Measurements from ENCODE around the gene HSD3B7. TPM values are rescaled to one million over a fixed set of nuclear protein-coding genes. Genes with fewer than 3 reads are reported as not detected.

Gene HSD3B7
- total RNA-seq, 1 donor from 2014 or later, result 5.5 TPM

GRCh38 chr16:31032736-31033708 is 48.0 kb downstream of the HSD3B7 start, which contains the start of gene STX4:
STX4 (plus strand) TSS chr16:31033558; CDS start chr16:31033806, 248 bp downstream.
- Histone ChIP-seq H3K27me3 (ENCODE audit: low read depth) (no peaks in the 10 kb centered on the region), H3K36me3 (peaks cover 30% of the 10 kb centered on the region), H3K9me3 (replicated peaks) (no peaks in the 10 kb centered on the region), H3K4me1 (peaks cover 41% of the 10 kb centered on the region), H3K4me3 (peak within 1 kb of the TSS; percentile 92), H3K27ac (replicated peaks) (peak within 1 kb of the TSS; percentile 92)
- TF ChIP-seq CTCF (IDR thresholded peaks at IDR 0.05; ENCODE audit: borderline replicate concordance), result no peak
- intact Hi-C loops (cut with micrococcal nuclease), result loop anchor here (5.0 kb wide), 1 partner anchor 39 kb away; the partner anchor contains the start of genes ZNF646 and ZNF668
- peak; percentile 98 for DNase-seq

- H3K4me3 ChIP-seq, result peak overlapping the region; percentile 92
- H3K4me1 ChIP-seq, result peaks cover 41% of the 10 kb centered on the region
- H3K36me3 ChIP-seq, result peaks cover 39% of the 10 kb centered on the region
- peak; percentile 93 for DNase-seq
- TF ChIP-seq CTCF (IDR thresholded peaks at IDR 0.05; ENCODE audit: borderline replicate concordance), result no peak
- no peaks in the 10 kb centered on the region for H3K9me3 ChIP-seq (replicated peaks)
- no peaks in the 10 kb centered on the region for H3K27me3 ChIP-seq (ENCODE audit: low read depth)
- H3K27ac ChIP-seq (replicated peaks), result peak overlapping the region; percentile 92
- intact Hi-C loops (cut with micrococcal nuclease), result loop anchor here (5.0 kb wide), 1 partner anchor 38 kb away; the partner anchor contains the start of genes ZNF646 and ZNF668
These were observed 48.9 kb downstream of the HSD3B7 start for GRCh38 chr16:31033709-31034492.

DNA sequence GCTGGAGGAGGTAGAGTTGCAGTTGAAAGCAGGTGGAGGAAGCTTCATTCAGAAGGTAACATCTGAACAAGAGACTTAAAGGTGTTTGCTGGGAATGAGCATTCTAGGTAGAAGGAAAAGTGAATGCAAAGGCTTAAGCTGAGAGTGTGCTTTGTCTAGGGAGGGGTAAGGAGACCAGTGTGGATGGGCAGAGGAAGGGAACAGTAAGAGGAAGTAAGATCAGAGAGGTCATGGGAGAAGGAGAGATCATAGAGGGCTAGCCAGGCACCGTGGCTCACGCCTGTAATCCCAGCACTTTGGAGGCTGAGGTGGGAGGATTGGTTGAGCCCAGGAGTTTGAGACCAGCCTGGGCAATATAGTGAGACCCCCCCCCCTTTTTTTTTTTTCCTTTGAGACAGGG is 51.7 kb downstream of the HSD3B7 start:
- Histone ChIP-seq H3K4me1 (peaks cover 41% of the 10 kb centered on the region), H3K27me3 (ENCODE audit: low read depth) (no peaks in the 10 kb centered on the region), H3K9me3 (replicated peaks) (no peaks in the 10 kb centered on the region), H3K36me3 (peaks cover 63% of the 10 kb centered on the region), H3K4me3 (no peak overlapping the region), H3K27ac (replicated peaks) (no peak overlapping the region)
- intact Hi-C loops (cut with micrococcal nuclease), result no loop called here
- no peak for DNase-seq
- no peak for TF ChIP-seq CTCF (IDR thresholded peaks at IDR 0.05; ENCODE audit: borderline replicate concordance)

Other genes with a start within 250 kb of the HSD3B7 start
- 15.6 TPM for gene PHKG2, start 236.8 kb upstream of the HSD3B7 start, total RNA-seq
- 0.69 TPM for gene CFAP119, start 223.1 kb upstream of the HSD3B7 start, total RNA-seq
- 35.6 TPM for gene RNF40, start 222.9 kb upstream of the HSD3B7 start, total RNA-seq
- gene ZNF629, start 198.0 kb upstream of the HSD3B7 start, total RNA-seq, result 21.1 TPM
- 25.2 TPM for gene BCL7C, start 91.1 kb upstream of the HSD3B7 start, total RNA-seq
- gene CTF1, start 88.6 kb upstream of the HSD3B7 start, total RNA-seq, result 9.6 TPM
- gene FBXL19, start 61.6 kb upstream of the HSD3B7 start, total RNA-seq, result 6.3 TPM
- 12.2 TPM for gene ORAI3, start 36.1 kb upstream of the HSD3B7 start, total RNA-seq
- gene SETD1A, start 27.5 kb upstream of the HSD3B7 start, total RNA-seq, result 7.4 TPM
- 0.77 TPM for gene STX1B, start 25.4 kb downstream of the HSD3B7 start, total RNA-seq
- gene STX4, start 48.4 kb downstream of the HSD3B7 start, total RNA-seq, result 43.1 TPM
- 5.3 TPM for gene ZNF668, start 89.0 kb downstream of the HSD3B7 start, total RNA-seq
- 9.6 TPM for gene ZNF646, start 89.2 kb downstream of the HSD3B7 start, total RNA-seq
- 1.2 TPM for gene PRSS53, start 103.7 kb downstream of the HSD3B7 start, total RNA-seq
- 39.5 TPM for gene VKORC1, start 109.6 kb downstream of the HSD3B7 start, total RNA-seq
- 75.9 TPM for gene BCKDK, start 123.2 kb downstream of the HSD3B7 start, total RNA-seq
- gene KAT8, start 132.5 kb downstream of the HSD3B7 start, total RNA-seq, result 72.0 TPM
- not detected for gene PRSS8, start 150.5 kb downstream of the HSD3B7 start, total RNA-seq
- 1.4 TPM for gene PRSS36, start 164.9 kb downstream of the HSD3B7 start, total RNA-seq
- 96.9 TPM for gene FUS, start 194.9 kb downstream of the HSD3B7 start, total RNA-seq
- gene PYCARD, start 217.6 kb downstream of the HSD3B7 start, total RNA-seq, result 5.3 TPM
- gene TRIM72, start 228.9 kb downstream of the HSD3B7 start, total RNA-seq, result 0.91 TPM
- gene PYDC1, start 231.9 kb downstream of the HSD3B7 start, total RNA-seq, result not detected